CD14-positive monocyte (primary cell): ENCODE data around the gene TAF7. TPM values are rescaled to one million over a fixed set of nuclear protein-coding genes. Genes with fewer than 3 reads are reported as not detected.
"Not testable (repeated sequence)": the region's sequence is repeated elsewhere in the genome, so short reads cannot be mapped to it uniquely, and the experiment has no call there.

Experiments
- DNase-seq, 3 donors: peaks; one replicate each; pipeline ENCODE4 v3.0.0-alpha.2; 2011 to 2022
- H2AFZ ChIP-seq: 2 replicates; pipeline ENCODE4 v1.6.0; 2012; ENCODE audit warnings: mild to moderate bottlenecking, low read depth, low read length, inconsistent platforms; ENCODE audit not compliant: insufficient read depth, poor library complexity, severe bottlenecking
- H3K27ac ChIP-seq, 2 donors: 1 replicate in 1 of 2; 2 replicates in 1 of 2; pipeline ENCODE4 v1.5.1; 2012 to 2013; ENCODE audit warnings: low read length in 2 of 2, control low read depth in 1 of 2, inconsistent platforms in 1 of 2, low read depth in 1 of 2, mild to moderate bottlenecking in 1 of 2
- H3K27me3 ChIP-seq, 2 donors: one replicate each; pipeline versions ENCODE4 v1.6.0 to v1.6.1; 2011 to 2013; ENCODE audit warnings: low read length in 2 of 2; ENCODE audit not compliant: control insufficient read depth in 2 of 2, insufficient read depth in 2 of 2
- H3K36me3 ChIP-seq, 2 donors: replicated peaks in 1 of 2; 1 replicate in 1 of 2; 2 replicates in 1 of 2; pipeline versions ENCODE4 v1.5.1 to v1.6.1; 2012 to 2013; ENCODE audit warnings: low read length in 2 of 2, control low read depth in 1 of 2, inconsistent platforms in 1 of 2, mild to moderate bottlenecking in 1 of 2; ENCODE audit not compliant: insufficient read depth in 2 of 2, control insufficient read depth in 1 of 2
- H3K4me1 ChIP-seq, 2 donors: 1 replicate in 1 of 2; 2 replicates in 1 of 2; pipeline versions ENCODE4 v1.5.1 to v1.6.1; 2012 to 2013; ENCODE audit warnings: low read length in 2 of 2, control low read depth in 1 of 2, inconsistent platforms in 1 of 2, mild to moderate bottlenecking in 1 of 2, moderate library complexity in 1 of 2; ENCODE audit not compliant: insufficient read depth in 2 of 2, control insufficient read depth in 1 of 2
- H3K4me2 ChIP-seq: replicated peaks from 2 replicates; pipeline ENCODE3; 2012; ENCODE audit warnings: low read length, moderate library complexity, mild to moderate bottlenecking; ENCODE audit not compliant: poor library complexity, severe bottlenecking; ENCODE audit errors: extremely low read depth
- H3K4me3 ChIP-seq, 3 experiments: fragments of 200-600 bp in 1 of 3; sonication (generic) in 1 of 3; replicated peaks in 1 of 3; 1 replicate in 2 of 3; 2 replicates in 1 of 3; pipeline ENCODE4 v1.5.1; 2011 to 2013; ENCODE audit warnings: low read length in 3 of 3, mild to moderate bottlenecking in 3 of 3, control low read depth in 2 of 3, low read depth in 2 of 3, inconsistent platforms in 1 of 3, moderate library complexity in 1 of 3
- H3K79me2 ChIP-seq: 2 replicates; pipeline ENCODE4 v1.6.0; 2012; ENCODE audit warnings: mild to moderate bottlenecking, control low read depth, inconsistent platforms, low read length, moderate library complexity; ENCODE audit not compliant: insufficient read depth
- H3K9ac ChIP-seq: 2 replicates; pipeline ENCODE4 v1.6.0; 2017; ENCODE audit warnings: low read length, mild to moderate bottlenecking; ENCODE audit not compliant: insufficient read depth, poor library complexity, severe bottlenecking
- H3K9me3 ChIP-seq, 2 donors: replicated peaks in 1 of 2; 1 replicate in 1 of 2; 2 replicates in 1 of 2; pipeline versions ENCODE4 v1.5.1 to v1.6.1; 2012 to 2013; ENCODE audit warnings: low read length in 2 of 2, control low read depth in 1 of 2; ENCODE audit not compliant: control insufficient read depth in 1 of 2, insufficient read depth in 1 of 2
- H4K20me1 ChIP-seq: 2 replicates; pipeline ENCODE4 v1.6.0; 2012; ENCODE audit warnings: mild to moderate bottlenecking, low read length, control low read depth, moderate library complexity; ENCODE audit not compliant: insufficient read depth
- H3K27ac Mint-ChIP-seq, 7 donors: one replicate each; pipeline ENCODE4 v1.8.0; 2020; ENCODE audit warnings: mild to moderate bottlenecking in 7 of 7, mixed read lengths in 7 of 7, moderate library complexity in 6 of 7, inconsistent platforms in 2 of 7
- H3K27me3 Mint-ChIP-seq, 3 donors: one replicate each; pipeline ENCODE4 v1.8.0; 2021 to 2022; ENCODE audit warnings: low read depth in 3 of 3, mild to moderate bottlenecking in 3 of 3, mixed read lengths in 3 of 3, moderate library complexity in 3 of 3, inconsistent platforms in 1 of 3
- H3K36me3 Mint-ChIP-seq, 2 donors: one replicate each; pipeline ENCODE4 v1.8.0; 2020; ENCODE audit warnings: mixed read lengths in 2 of 2, inconsistent platforms in 1 of 2, mild to moderate bottlenecking in 1 of 2
- H3K4me1 Mint-ChIP-seq: one replicate; pipeline ENCODE4 v1.8.0; 2020; ENCODE audit warnings: mild to moderate bottlenecking, mixed read lengths
- H3K4me3 Mint-ChIP-seq, 2 donors: one replicate each; pipeline ENCODE4 v1.8.0; 2020; ENCODE audit warnings: mild to moderate bottlenecking in 2 of 2, mixed read lengths in 2 of 2, moderate library complexity in 1 of 2
- H3K9me3 Mint-ChIP-seq, 7 donors: one replicate each; pipeline ENCODE4 v1.8.0; 2020 to 2022; ENCODE audit warnings: mixed read lengths in 7 of 7, mild to moderate bottlenecking in 6 of 7, moderate library complexity in 6 of 7, inconsistent platforms in 2 of 7
- WGBS: methylation state at CpG from one replicate; pipeline ENCODE4 v1.1.5; 2013; ENCODE audit warnings: missing lambda C conversion rate; ENCODE audit not compliant: insufficient coverage; 5-methylcytosine and 5-hydroxymethylcytosine counted together
- intact Hi-C, 2 donors: fragments of 100-400 bp; cut with micrococcal nuclease; formaldehyde crosslinking; loops; one replicate each; pipeline versions ENCODE4 v1.15.0 to v1.15.1; 2023
- polyA plus RNA-seq, 3 donors: library from polyadenylated mRNA; depleted of rRNA in 1 of 3; unstranded in 2 of 3; stranded (reverse) in 1 of 3; fragments of 300-500 nt in 2 of 3; fragments of >200 nt in 1 of 3; fragmentation: Illumina TruSeq in 2 of 3; gene quantifications; 1 replicate in 2 of 3; 2 replicates in 1 of 3; pipeline ENCODE4 v1.2.3, GENCODE V29; 2012 to 2021
- TF ChIP-seq, protein P1 (sequence below): fragments of 200-600 bp; IDR thresholded peaks from one replicate; pipeline ENCODE4 v1.8.0; 2022; ENCODE audit warnings: antibody characterized with exemption, mild to moderate bottlenecking

TAF7 gene
- polyA plus RNA-seq, 3 donors, result 11.8 to 57.5 (median 52.7) TPM

DNA sequence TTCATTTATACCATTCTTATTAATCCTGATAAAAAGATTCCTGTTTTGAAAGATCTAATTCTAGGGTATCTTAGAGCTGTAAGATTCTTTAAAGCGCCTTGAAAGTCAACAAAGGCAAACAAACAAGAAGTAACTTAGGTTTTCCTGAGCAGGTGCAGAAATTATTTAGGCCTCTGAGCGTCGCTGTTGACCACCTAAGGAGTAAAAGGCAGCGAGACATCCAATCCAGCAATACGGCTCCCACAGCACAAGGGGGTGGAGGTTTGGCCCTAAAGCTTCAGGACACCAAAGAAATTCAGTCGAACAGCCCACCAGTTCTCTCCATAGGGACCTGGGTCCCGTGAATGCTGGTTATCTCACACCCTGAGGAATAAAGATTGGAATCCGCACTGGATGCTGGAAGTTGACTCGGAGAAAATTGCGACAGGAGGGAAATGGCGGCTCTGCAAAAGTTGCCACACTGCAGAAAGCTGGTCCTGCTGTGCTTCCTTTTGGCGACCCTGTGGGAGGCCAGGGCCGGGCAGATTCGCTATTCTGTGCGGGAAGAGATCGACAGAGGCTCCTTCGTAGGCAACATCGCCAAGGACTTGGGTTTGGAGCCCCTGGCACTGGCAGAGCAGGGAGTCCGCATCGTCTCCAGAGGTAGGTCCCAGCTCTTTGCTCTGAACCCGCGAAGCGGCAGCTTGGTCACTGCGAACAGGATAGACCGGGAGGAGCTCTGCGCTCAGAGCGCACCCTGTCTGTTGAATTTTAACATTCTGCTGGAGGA is 18.1 kb upstream of the TAF7 start, which contains the start of gene PCDHGA2:
Gene PCDHGA2, plus strand, starts transcription at position 223 of the 769 bp plus-strand sequence.
- H3K27me3 ChIP-seq, result peaks cover 16 to 69% of the 10 kb centered on the region in 2 donors
- WGBS, result 11% methylated on average over 25 of the region's 27 CpGs
- intact Hi-C loops, result no loop called here
- no peaks in the 10 kb centered on the region for H4K20me1 ChIP-seq
- no peak for DNase-seq
- peaks cover 30 to 57% of the 10 kb centered on the region in 2 donors for H3K9me3 ChIP-seq
- H3K79me2 ChIP-seq, result no peaks in the 10 kb centered on the region
- no peak within 1 kb of the TSS for H3K4me2 ChIP-seq
- Mint-ChIP-seq H3K27ac (peak within 1 kb of the TSS in 1 of 7 donors; percentile 63), H3K4me1 (peaks cover 2% of the 10 kb centered on the region), H3K9me3 (peaks cover 27 to 77% (median 62%) of the 10 kb centered on the region in 7 donors), H3K4me3 (peak within 1 kb of the TSS in 1 of 2 donors; percentile 50), H3K27me3 (peaks cover 30 to 80% (median 54%) of the 10 kb centered on the region in 3 donors), H3K36me3 (peaks cover 0 to 3% of the 10 kb centered on the region in 2 donors)
- no peak within 1 kb of the TSS for H3K9ac ChIP-seq
- no peak within 1 kb of the TSS for H3K27ac ChIP-seq
- no peaks in the 10 kb centered on the region for H3K4me1 ChIP-seq
- no peak within 1 kb of the TSS for H2AFZ ChIP-seq
- TF ChIP-seq, protein P1, sequence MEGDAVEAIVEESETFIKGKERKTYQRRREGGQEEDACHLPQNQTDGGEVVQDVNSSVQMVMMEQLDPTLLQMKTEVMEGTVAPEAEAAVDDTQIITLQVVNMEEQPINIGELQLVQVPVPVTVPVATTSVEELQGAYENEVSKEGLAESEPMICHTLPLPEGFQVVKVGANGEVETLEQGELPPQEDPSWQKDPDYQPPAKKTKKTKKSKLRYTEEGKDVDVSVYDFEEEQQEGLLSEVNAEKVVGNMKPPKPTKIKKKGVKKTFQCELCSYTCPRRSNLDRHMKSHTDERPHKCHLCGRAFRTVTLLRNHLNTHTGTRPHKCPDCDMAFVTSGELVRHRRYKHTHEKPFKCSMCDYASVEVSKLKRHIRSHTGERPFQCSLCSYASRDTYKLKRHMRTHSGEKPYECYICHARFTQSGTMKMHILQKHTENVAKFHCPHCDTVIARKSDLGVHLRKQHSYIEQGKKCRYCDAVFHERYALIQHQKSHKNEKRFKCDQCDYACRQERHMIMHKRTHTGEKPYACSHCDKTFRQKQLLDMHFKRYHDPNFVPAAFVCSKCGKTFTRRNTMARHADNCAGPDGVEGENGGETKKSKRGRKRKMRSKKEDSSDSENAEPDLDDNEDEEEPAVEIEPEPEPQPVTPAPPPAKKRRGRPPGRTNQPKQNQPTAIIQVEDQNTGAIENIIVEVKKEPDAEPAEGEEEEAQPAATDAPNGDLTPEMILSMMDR, result peak; percentile 16
- no peaks in the 10 kb centered on the region for H3K36me3 ChIP-seq
- H3K4me3 ChIP-seq, result no peak within 1 kb of the TSS

DNA sequence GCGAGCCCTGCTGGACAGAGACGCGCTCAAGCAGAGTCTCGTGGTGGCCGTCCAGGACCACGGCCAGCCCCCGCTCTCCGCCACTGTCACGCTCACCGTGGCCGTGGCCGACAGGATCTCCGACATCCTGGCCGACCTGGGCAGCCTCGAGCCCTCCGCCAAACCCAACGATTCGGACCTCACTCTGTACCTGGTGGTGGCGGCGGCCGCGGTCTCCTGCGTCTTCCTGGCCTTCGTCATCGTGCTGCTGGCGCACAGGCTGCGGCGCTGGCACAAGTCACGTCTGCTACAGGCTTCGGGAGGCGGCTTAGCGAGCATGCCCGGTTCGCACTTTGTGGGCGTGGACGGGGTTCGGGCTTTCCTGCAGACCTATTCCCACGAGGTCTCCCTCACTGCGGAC is 12.0 kb upstream of the TAF7 start:
- Mint-ChIP-seq H3K9me3 (peaks cover 15 to 80% (median 52%) of the 10 kb centered on the region in 7 donors), H3K4me3 (peak overlapping the region in 1 of 2 donors; percentile 62), H3K27me3 (peaks cover 28 to 79% (median 62%) of the 10 kb centered on the region in 3 donors)
- H3K4me1 Mint-ChIP-seq, intact Hi-C loops, H3K4me1 ChIP-seq, H3K9ac ChIP-seq, H3K27ac Mint-ChIP-seq, H4K20me1 ChIP-seq, H3K4me3 ChIP-seq, H3K79me2 ChIP-seq, H3K4me2 ChIP-seq, H3K27ac ChIP-seq, H2AFZ ChIP-seq, H3K36me3 Mint-ChIP-seq, DNase-seq, H3K36me3 ChIP-seq: not testable (repeated sequence)
- Histone ChIP-seq H3K27me3 (peaks cover 38 to 84% of the 10 kb centered on the region in 2 donors), H3K9me3 (peaks cover 33 to 57% of the 10 kb centered on the region in 2 donors)
- 42% methylated on average over 29 of the region's 39 CpGs for WGBS
